Stimulated activated CD4-positive, alpha-beta T cell treated with anti-CD3 and anti-CD28 coated beads, Interleukin-2, amount 100 ng/mL, for 48 hours (primary cell): ENCODE data around the gene CCM2.

Experiments
- DNase-seq, 2 donors: peaks; one replicate each; pipeline ENCODE4 v3.0.0-alpha.2; 2020

Gene CCM2

DNA sequence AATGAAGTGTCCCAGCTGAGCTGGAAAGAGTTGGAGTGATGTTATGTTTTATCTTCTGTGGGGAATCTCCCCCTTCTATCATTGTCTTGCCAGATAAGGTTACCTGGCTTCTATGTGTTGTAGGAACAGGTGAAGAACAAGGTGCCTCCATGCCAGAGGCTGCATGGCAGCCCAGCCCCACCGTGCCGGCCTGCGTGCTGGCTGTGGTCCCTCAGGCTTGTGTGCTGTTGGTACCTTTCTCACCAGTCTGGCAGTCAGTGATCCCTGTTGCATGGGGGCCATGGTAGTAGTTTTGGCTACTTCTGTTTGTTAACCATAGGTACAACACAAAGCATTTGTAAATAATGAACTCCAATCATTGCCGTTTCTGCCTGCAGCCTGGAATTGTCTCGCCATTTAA is 37.9 kb downstream of the CCM2 start:
- no peak for DNase-seq

DNA sequence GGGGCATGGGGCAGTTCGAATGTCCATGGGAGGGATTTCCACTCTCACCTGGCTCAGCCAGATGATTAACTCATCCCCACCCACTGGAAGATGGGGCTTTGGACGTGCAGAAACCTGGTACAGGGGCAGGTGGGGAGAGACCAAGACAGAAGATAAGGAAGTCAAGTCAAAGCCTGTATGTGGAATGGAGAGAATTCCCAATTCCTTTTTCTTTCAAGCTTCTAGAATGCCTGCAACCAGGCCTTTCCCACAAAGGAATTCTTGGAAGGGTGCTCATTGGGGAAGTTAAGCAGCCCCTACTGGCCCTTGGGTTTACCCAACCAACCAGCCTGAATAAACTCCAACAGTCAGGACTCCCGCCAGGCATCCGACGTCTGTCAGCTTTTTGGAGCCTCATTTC is 39.1 kb downstream of the CCM2 start:
- DNase-seq: no peak

DNA sequence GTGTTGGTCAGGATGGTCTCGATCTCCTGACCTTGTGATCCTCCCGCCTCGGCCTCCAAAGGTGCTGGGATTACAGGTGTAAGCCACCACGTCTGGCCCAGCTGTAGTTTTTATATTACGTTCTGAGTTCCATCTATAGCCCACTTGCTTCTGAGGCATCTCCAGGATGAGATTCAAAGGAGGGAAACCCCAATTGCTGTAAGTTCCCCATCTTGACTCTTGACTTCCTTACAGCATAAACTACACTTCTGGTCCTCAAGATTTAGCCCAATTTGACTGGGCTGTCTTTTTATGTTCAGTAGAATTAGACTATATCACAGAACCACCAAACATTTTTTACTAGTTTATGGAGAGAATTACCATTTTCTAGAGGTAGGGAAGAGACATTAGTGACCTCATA is 44.3 kb downstream of the CCM2 start:
- DNase-seq: no peak

DNA sequence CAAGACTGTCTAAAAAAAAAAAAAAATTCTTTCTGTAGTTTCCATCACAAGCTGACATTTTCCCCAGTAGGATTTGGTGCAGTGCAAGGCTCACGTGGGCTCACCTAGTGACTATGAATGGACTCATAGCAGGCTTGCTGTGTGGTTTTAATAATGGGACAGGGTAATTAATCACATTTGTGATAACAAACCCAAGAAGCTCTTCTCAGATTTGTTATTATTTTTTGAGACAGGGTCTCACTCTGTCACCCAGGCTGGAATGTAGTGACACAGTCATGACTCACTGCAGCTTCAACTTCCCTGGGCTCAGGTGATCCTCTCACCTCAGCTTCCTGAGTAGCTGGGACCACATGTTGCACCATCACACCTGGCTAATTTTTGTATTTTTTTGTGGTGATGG is 48.7 kb downstream of the CCM2 start:
- no peak for DNase-seq

DNA sequence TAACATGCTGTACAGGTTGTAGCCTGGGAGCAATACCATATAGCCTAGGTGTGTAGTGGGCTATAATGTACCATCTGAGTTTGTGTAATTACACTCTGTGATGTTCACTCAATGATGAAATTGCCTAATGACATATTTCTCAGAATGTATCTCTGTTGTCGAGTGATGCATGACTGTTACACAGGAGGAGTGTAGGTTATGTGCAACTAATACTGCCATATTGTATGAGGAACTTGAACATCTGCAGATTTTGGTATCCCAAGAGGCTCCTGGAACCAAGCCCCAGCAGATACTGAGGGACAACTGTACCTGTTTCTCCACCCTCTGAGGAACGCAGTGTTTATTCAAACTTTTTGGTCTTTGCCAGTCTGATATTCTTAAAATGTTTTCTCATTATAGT is 50.2 kb downstream of the CCM2 start:
- DNase-seq: no peak

DNA sequence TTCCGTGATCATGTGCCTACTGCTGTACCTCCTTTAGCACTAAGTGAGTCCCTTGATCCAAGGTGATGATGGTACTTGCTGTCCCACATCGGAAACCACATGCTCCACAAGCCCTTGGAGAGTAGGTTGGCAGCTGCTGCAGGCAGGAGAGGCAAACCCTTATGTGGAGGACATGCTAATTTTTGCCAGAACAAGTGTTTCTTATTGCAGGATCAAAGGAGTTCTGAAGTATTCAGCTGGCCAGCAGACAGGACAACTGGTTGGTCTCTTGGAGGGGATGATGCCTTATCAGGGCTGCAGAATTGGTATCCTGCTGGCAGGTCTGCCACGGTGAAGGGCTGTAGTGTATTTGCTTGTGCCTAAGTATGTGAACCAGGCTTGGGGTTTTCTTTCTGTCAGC is 52.0 kb downstream of the CCM2 start:
- DNase-seq: no peak

DNA sequence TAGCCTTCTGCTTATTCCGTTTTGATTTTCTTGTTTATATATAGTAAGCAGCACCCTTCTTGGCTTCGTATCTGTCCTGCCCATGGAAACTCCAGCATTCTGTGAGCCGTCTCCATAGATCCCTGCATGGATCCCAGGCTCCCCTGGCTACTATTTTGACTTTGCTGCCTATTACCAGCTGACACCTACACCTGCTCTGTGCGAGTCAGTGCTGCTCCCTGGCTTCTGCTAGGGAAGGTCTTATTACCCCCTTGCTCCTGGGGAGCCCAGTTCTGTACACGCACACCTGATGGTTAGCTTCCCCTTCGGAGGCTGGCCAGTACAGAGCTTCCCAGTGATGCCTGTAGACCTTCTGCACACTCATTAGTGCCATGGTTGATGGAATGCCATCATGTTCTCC is 53.4 kb downstream of the CCM2 start:
- no peak for DNase-seq

DNA sequence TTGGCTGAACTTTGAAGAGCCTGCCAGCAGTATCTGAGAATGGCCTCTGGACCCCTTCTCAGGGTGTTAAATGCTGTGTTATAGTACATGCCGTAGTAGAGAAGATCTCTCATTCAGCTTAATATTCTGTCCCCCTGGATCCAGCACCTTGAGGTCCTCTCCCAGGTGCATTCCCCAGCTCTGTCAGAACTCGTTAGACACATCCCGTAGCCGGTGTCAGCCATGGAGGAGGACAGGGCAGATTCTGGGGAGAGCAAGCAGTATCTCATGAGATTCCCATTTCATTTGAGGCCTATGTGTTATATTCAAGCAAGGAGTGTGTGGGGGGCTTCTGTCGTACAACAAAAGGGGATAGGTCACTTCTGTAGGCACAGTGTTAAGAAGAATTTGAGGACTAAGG is 53.9 kb downstream of the CCM2 start:
- DNase-seq: no peak

DNA sequence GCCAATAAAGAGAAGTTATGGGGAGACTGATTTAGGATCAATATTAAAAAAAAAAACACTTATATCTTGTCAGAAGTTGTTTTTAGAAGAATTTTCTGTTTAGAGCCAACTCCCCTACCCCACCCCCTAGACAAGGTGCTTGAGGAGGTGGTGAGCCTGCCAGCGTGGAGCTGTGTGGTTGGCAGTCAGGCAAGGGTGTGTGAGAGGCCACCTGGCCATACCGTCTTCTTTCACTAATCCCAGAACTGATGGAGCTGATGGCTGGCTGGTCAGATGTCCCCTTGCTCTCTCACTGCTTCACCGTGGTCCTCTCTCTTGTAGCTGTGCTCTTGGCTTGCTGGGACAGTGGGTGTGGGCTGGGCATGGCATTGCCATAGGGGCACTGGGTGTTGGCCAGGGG is 54.4 kb downstream of the CCM2 start:
- DNase-seq: no peak

DNA sequence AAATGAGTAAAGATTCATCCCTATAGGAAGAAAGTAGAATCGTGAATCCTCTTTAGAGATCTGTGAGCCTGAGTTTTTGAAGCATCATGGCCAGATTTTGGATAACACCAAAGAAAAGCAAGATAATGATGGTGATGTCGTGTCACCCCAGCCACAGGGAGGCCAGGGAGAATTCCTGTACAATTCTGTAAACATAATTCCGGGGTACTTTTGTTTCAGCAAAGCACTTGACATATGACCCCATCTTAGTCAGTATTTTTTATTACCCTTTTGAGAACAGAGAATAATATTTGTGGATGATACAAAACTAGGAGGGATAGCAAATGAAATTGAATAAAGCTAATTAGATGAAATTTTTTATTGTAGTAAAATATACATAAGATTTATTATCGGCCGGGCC is 55.0 kb downstream of the CCM2 start:
- no peak for DNase-seq

DNA sequence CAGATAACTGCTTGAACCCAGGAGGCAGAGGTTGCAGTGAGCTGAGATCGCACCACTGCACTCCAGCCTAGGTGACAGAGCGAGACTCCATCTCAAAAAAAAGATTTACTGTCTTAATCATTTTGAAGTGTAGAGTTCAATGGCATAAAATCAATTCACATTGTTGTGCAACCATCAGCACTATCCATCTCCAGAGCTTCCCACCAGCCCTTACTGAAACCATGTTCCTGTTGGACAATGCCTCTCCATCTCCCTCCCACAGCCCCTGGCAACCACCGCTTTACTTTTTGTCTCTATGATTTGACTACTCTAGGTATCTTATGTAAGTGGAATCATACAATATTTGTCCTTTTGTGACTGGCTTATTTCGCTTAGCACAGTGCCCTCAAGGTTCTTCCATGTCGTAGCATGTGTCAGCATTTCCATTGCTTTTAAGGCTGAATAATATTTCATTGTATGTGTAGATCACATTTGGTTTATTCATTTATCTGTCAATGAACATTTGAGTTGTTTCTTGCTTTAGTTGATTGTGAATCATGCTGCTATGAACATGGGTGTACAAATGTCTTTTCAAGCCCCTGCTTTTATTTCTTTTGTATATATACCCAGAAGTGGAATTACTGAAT is 55.7 kb downstream of the CCM2 start:
- no peak for DNase-seq

DNA sequence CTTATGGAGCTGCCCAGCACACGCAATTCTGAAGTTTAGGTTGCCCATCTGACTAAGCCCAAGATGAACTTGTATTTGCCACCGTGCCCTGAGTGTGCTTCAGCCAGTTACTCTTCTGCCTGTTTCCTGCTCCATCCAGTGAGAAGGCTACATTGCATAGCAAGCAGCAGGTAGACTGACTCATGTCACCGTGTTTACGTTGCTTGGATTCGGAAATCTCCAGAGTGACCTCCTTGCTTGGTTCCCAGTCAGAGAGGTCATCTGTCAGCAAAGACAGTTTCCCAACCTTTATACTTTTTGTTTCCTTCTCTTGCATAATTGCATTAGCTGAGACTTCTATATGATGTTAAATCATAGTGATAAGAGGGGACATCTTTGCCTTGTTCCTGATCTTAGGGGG is 57.9 kb downstream of the CCM2 start:
- no peak for DNase-seq

DNA sequence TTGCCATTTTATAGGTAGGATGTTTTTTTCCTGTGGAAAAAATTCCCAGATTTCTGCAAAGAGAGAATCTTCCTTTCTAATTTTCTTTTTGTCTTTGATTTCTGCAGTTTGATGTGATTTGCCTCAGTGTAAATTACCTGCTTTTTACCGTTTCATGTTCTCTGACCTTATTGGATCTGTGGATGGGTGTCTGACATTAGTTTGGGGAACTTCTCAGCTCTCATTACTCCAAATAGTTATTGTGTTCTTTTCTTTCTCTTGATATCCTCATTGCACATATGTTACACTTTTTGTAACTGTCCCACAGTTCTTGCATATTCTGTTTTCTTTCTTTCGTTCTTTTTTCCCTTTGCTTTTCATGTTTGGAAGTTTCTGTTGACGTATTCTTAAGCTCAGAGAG is 60.3 kb downstream of the CCM2 start:
- DNase-seq: no peak

DNA sequence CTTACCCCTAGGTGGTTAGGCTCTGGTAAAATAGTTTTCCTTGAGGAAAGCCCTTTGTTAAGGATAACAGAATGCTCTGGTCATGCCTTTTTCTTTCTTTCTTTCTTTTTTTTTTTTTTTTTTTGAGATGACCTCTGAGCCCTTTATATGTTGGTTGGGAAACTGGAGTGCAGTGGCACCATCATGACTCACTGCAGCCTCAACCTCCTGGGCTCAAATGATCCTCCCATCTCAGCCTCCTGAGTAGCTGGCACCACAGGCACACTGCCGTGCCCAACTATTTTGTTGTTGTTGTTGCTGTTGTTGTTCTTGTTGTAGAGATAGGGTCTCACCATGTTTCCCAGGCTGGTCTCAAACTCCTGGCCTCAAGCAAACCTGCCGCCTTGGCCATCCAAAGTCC is 61.4 kb downstream of the CCM2 start:
- no peak for DNase-seq

DNA sequence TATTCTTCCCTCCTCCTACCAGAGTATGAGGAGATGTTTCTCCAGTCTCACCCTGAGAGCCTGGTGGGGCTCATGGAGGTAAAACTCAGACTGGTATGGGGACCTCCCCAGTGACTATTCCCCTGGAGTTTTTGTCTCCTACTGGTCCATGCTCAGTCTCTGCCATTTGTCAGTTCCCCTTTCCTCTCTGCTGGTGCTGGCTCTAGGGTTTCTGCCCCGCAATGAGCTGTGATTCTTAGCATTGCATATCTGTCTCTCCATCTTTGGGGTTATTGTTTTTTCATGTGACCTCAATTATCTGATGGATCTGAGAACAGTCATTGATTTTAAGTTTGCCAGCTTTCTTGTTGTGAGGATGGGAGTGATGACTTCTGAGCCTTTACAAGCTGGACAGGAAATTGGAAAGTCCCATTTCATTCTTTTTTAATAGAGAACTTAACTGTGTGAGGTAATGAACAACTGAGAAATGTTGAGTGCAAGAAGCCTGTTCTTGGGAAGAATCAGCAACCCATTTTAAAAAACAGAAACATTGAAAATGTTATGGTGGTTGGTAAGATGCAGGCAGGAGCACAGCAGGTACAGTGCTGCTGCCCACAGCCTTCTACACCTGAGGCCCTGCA is 61.9 kb downstream of the CCM2 start:
- no peak for DNase-seq

DNA sequence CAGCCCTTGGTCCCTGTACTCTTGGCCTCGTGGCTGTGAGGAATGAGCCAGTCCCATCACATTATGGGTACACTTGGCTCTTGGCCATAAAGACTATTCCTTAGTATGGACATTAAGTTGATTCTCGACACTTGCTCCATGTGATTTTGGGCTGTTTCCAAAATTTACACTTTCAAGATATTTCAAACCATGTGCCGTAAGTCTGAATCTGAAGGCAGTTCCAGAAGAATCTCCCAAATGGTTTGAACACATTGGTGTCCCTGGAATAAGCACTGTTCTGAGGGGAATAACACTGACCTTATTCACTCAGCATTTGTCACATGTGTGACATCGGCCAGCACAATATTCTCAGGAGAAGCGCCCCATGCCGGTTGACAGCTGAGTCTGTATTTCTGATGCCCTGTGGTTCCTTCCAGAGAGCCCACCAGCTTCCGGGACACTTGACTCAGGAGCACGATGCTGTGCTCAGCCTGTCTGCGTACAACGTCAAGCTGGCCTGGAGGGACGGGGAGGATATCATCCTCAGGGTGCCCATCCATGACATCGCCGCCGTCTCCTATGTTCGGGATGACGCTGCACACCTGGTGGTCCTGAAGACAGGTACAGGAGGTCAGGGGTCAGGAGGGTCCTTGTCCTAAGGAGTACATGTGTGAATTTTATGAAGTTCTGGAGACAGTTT is 64.2 kb downstream of the CCM2 start:
- no peak for DNase-seq

DNA sequence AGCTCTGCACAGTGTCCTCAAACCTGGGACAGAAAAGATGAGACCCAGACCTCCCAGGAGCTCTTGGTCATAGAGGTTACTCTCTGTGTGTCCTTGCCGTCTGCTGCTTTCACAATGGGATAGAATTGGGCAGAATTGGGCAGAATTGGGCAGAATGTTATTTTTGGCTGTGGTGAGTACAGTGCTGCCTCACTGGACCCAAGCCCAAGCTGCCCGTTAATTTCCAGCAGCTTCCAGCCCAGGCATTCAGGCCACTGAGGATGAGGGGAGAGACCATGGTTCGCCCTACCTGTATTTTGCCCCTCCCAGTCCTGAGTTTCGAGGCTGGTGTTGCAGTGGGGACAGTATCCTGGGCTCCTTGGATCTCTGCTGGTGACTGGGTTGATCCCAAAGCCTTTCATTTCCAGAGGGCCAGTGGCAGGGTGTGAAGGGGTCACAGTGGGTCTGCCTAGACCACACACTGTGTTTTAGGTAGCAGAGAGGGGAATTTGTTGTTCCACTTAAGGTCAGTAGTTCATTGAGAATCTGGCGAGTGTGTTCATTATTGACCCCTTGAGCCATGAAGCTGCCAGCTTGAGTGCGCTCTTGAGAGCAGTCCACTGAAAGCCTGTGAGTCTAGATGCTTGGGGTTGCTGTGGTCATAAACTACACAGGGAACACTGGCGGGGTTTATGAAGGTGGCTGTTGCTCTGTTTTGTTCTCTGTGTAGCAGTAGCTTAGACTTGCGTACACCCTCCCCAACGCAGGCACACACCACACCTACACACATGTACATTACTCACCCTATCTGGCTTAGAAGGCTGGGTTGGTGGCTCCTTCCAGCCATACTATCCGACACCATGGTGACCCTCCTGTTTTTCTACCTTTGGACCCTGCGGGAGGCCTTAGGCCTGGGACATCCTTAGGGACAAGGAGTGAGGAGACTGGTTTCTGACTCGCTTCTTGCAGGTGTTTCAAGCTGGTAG is 65.3 kb downstream of the CCM2 start:
- no peak for DNase-seq

DNA sequence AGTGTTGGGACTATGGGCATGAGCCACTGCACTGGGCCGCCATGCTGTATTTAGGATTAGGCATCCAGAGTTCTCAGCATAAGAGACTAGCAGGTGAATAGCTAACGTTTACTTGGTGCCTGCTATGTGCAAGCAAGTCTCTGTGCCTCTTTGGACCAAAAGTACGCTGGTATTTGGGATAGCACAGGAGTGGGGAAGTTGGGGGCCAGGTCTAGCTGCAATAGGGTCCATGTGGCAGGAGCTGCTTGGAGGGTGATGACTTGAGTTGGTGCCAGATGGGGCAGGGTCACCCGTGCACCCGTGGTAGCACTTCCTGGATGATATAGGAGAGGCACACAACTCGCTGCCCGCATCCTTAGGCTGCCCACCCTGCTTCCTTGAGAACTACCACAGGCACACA is 66.4 kb downstream of the CCM2 start:
- DNase-seq: no peak

DNA sequence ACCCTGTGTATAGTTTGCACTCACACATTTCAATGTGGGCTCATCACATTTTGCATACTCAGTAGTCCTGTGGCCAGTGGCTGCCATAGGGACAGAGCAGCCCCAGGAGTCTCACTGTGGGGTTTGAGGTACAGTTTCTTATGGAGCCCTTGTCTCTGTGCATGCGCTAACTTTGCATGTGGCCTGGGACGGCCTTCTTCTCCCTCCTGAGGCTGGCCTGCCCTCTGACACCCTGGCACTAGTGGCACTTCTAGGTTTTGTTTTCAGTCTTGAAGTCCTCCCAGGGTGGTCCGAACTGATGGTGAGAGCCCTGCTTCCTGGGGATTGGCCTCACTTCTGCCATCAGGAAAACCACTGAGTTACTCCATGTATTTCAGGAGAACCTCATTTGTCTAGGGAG is 67.6 kb downstream of the CCM2 start:
- no peak for DNase-seq

DNA sequence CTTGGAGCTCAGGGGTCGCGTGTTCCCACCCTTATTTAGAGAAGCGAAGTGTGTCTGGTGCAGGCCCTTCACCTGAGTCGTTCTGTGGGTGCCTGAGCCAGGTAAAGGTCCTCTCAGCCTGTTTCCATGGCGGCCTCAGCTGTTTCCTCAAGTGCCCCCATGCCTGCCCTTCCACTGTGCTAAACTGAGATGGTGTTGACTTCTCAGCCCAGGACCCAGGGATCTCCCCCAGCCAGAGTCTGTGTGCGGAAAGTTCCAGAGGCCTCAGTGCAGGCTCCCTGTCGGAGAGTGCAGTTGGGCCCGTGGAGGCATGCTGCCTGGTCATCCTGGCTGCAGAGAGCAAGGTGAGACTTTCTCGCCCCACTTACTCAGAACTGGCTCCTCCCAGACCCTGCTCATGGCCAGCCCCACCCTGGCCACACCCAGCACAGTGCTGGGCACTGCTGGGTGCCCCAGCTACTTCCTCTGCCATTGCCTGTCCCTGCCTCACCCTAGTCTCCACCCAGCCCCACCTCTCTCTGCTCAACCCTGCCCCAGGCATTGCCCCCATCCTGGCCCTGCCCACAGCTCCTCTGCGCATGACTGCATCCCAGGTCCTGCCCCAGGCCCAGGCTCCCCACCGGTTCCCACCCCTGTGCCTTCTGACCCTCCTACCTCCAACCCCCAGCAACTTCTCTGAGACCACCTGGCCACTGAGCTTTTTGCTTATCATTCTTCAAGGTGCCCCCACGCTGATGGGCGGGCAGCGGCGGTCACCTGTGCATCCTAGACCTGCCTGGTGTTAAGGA is 68.4 kb downstream of the CCM2 start:
- DNase-seq: no peak

DNA sequence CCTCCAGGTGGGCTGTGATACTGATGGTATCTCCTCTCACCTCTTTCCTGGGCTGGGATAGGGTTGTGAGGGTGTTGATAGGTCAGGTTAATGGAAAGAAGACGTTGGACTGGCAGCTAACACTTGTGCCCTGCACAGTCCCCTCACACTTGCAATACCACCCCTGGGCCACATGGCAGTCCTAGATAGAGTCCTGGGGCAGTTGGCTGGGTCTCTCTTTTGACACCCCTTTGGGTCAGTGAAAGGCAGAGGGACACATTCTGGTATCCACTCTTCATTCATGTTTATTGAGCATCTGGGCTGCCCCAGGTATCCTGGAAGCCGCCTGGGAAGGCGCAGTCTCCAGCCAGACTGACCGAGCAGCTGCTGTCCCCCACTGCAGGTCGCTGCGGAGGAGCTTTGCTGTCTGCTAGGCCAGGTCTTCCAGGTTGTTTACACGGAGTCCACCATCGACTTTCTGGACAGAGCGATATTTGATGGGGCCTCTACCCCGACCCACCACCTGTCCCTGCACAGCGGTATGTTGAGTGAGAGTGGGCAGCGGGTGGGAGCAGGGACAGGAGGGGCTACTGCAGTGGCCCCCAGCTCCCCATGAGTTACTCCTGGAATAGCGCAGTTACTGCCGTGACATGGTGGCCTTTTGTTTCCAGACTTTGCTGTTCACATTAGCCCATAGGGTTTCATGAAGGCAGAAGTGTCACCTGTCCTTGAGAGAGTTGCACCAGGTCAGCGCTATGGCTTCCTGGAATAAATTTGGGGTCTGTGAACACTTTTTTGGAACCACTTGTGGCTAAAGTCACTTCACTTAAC is 69.6 kb downstream of the CCM2 start:
- no peak for DNase-seq

DNA sequence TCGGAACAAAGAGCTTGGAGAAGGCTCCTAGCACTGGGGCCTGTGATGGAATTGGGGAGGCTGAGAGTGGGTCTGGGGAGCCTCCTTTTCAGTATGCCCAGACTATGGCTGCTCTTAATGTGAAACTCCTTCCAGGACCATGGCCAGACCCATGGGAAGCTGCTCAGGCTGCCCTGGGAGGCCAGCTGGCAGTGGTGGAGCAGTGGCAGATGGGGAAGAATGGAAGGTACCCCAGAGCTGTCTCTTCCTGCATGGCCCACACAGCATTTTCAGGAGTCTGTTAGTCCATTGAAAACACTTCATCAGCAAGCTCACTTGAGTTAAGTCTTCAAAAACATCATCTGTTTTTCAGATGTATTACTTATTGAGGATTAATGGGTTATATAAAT is 70.2 kb downstream of the CCM2 start:
- DNase-seq: no peak
